ENCODE results near the gene KRTAP12-2. TPM values are rescaled to one million over a fixed set of nuclear protein-coding genes. Genes with fewer than 3 reads are reported as not detected.
"Not testable (repeated sequence)": the region's sequence is repeated elsewhere in the genome, so short reads cannot be mapped to it uniquely, and the experiment has no call there.

KRTAP12-2 gene
- total RNA-seq, 1 experiment from 2014 or later = not detected

DNA sequence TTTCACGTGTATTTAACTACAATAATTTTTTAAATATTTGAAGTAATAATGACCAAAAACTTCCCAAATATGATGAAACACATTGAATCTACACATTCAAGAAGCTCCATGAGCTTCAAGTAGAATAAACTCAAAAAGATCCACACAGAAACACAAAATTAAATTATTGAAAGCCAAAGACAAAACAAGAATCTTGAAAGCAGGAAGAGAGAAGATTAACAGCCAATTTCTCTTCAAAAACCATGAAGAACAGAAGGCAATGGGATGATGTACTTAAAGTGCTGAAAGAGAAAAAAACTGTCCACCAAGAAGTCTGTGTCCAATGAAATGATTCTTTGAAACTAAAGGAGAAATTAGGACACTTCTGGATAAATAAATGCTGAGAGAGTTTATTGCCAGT lies 34.7 kb downstream of the KRTAP12-2 start:
- DNase-seq (ENCODE audit: extremely low read depth, low read depth) = no peak

DNA sequence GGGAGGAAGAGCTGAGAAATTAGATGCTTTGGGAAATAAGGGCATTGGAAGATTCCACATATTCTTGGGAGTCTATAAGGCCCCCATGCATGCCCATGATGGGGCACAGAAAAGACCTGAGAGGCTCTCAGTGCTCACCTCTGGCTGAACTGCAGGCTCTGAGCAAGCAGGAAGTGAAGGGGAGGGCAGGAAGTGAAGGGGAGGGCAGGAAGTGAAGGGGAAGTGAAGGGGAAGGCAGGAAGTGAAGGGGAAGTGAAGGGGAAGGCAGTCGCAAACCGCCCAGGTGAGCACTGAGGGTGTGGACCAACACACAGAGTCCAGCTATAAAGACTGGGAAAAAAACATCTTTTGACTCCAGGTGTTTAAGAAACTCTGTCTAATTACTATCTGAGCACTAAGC lies 36.3 kb downstream of the KRTAP12-2 start:
- DNase-seq (ENCODE audit: extremely low read depth, low read depth) = no peak

DNA sequence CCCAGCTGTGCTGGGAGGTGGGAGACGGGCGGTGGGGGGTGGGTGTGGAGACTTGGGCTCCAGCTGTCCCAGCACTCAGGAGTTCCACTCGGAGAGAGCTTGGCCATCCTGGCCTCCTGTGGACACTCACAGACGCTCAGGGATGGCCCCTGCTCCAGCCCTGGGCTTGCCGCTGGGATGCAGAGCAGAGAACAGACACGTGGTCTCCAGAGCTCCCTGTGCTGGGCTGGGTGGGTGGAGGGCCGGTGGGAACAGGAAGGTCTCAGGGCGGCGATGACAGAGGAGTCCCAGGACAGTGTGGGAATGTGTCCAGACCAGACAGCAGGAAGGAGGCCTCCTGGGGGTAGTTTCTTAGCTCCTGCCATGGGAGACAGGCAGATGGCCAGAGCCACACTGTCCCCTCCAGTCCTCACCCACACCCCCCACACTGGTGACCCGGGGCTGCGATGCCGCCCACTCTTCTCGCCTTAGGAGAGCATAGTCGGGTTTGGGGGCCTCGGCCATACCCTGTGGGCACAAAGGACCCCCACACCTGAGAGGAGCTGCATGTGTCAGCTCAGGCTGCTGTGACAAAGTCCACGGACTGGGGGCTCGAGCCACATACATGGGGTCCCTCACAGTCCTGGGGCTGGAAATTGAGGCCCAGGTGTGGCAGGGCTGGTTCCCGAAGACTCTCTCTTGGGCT lies 37.9 kb downstream of the KRTAP12-2 start:
- no peak for DNase-seq (ENCODE audit: extremely low read depth, low read depth)

DNA sequence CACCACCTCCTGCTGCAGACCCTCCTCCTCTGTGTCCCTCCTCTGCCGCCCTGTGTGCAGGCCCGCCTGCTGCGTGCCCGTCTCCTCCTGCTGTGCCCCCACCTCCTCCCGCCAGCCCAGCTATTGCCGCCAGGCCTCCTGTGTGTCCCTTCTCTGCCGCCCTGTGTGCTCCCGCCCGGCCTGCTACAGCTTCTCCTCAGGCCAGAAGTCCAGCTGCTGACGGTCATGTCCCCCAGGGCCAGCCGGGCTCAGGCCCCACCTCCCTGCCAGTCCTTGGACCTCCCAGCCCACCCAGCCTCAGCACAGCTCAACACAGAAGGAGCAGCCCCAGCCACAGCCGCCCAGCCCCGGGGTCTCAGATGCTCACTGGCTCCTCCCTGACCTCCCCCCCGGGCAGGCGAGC lies 38.9 kb downstream of the KRTAP12-2 start:
- DNase-seq (ENCODE audit: extremely low read depth, low read depth) = not testable (repeated sequence)

DNA sequence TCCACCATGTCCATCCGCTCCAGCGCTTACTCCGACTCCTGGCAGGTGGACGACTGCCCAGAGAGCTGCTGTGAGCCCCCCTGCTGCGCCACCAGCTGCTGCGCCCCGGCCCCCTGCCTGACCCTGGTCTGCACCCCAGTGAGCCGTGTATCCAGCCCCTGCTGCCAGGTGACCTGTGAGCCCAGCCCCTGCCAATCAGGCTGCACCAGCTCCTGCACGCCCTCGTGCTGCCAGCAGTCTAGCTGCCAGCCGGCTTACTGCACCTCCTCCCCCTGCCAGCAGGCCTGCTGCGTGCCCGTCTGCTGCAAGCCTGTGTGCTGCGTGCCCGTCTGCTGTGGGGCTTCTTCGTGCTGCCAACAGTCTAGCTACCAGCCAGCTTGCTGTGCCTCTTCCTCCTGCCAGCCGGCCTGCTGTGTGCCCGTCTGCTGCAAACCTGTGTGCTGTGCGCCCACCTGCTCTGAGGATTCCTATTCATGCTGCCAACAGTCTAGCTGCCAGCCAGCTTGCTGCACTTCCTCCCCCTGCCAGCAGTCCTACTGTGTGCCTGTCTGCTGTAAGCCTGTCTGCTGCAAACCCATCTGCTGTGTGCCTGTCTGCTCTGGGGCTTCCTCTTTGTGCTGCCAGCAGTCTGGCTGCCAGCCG lies 39.4 kb downstream of the KRTAP12-2 start:
- DNase-seq (ENCODE audit: extremely low read depth, low read depth) = not testable (repeated sequence)

DNA sequence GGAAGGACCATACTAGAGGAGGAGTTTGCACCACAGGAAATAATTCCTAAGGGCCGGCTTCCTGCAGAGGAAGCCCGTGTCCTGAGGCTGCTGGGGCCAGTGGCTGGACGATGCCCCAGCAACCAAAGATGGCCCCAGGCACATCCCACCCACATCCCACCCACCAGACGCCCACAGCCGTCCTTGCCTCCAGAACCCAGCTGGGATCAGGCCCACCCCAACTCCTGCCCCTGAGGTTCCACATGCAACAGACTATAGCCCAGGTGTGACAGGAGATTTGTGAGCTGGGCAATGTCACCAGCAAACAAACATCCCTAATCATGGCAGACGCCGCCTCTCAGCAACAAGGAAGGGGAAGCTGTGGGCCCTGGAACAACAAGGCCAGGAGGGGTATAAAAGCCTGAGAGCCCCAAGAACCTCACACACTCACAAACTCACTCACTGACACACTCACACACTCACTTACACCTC lies 40.0 kb downstream of the KRTAP12-2 start, which contains the start of gene KRTAP10-9:
KRTAP10-9 (plus strand) TSS at position 421 of the 471 bp plus-strand sequence. CDS start 79 bp downstream, outside the sequence.
- DNase-seq (ENCODE audit: extremely low read depth, low read depth) = no peak

DNA sequence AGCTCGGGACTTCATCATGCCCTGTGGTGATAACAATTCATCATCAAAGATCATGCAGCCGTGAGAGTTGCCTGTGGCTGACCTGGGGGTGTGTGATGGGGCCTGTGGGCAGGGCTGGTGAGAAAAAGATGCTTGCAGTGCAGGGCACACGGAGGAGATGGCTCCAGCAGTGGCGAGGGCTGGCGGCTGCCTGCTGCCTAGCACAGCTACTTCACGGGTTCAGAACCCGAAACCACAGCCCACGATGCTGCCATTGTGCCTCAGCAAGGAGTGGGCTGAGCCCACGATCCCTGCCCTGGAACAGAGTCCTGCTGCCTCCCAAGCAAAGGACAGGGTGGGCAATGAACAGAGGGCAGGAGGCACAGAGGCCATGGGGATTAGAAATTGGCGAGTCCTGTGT lies 40.5 kb downstream of the KRTAP12-2 start:
- DNase-seq (ENCODE audit: extremely low read depth, low read depth) = no peak

DNA sequence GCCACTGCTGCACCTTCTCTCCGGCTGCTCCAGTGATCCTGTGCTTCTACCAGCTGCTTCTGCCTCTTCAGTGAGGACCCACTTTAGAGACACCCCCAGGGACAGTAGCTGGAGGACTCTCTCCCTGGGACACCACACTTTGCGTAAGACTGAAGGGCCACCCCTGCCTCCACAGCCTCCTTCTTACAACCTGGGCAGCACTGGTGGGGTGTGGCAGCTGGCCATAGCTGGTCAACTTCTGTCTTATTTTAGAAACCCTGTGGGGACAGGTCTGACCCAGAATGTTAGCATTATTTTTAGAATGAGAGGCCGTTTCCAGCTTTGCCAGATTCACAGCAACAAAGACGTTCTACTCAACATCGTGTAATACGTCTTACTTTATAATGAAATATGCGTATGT lies 41.0 kb downstream of the KRTAP12-2 start:
- no peak for DNase-seq (ENCODE audit: extremely low read depth, low read depth)

DNA sequence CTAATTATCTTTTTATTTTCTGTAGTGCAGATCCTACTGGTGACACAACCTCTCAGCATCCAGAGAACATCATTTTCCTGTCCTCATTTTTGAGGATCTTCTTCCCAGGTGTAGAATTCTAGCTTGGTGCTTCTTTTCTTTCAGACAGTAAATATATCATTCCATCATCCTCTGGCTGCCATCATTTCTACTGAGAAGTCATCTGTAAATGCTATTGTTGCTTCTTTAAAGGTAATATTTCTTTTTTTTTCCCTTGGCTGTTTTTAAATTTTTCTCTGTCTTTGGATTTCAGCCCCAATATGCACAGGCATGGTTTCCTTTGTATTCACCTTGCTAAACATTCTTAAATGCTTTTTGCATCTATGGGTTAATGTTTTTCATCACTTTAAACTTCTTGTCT lies 43.2 kb downstream of the KRTAP12-2 start:
- DNase-seq (ENCODE audit: extremely low read depth, low read depth) = no peak

DNA sequence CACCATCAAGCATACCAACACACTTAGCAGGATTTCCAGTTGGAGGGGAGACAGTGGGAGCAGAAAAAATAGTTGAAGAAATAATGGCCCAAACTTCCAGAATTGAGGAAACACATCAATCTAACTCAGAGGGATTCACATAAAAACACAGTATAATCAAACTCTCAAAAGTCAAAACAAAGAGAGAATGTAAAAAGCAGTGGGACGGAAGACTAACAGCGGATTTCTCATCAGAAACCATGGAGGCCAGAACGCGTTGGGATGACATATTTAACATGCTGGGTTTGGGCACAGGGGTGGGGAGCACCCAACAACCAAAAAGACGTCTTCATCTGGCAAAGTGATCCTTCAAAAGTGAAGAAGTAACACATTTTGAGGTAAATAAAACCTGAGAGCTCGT lies 46.8 kb downstream of the KRTAP12-2 start:
- no peak for DNase-seq (ENCODE audit: extremely low read depth, low read depth)

DNA sequence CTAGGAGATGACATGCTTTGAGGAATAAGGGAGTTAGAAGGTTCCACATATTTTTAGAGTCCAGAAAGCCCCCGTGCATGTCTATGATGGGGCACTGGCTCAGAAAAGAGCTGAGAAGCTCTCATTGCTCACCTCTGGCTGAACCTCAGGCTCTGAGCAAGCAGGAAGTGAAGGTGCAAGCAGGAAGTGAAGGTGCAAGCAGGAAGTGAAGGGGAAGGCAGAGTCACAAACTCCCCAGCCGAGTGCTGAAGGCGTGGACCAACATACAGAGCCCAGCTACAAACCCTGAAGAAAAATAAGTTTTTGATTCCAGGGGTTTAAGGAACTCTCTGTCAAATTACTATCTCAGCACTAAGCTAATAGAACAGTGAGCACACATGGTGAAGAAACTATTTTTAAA lies 47.8 kb downstream of the KRTAP12-2 start:
- DNase-seq (ENCODE audit: extremely low read depth, low read depth) = no peak

DNA sequence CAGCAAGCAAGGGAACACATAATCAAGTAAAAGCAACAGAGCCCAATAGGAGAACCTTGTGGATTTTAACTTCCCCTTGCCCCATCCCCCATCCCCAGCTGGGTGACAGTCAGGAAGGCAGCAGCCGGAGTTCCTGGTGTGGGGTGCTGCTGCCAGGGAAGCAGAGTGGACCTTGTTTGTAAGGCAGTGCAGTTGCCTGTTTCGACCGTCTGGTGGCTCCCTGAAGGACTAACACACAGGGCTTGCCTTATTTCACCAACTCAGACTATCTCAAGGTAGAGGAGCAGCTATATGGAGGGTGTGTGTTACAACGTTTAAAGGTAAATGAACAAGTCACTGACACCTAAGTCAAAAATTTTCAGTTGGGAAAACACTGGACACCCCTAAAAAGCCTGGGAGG lies 48.2 kb downstream of the KRTAP12-2 start:
- no peak for DNase-seq (ENCODE audit: extremely low read depth, low read depth)

DNA sequence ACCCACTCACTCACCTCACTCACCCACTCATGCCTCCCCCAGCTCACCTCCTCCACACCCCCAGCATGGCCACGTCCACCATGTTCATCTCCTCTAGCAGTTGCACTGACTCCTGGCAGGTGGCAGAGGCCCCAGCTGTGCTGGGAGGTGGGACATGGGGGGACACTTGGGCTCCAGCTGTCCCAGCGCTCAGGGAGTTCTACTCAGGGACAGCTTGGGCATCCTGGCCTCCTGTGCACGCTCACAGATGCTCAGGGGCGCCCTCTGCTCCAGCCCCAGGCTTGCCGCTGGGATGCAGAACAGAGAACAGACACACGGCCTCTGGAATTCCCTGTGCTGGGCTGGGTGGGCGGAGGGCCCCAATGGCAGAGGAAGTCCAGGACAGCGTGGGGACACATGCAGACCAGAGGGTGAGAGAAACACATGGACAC lies 49.6 kb downstream of the KRTAP12-2 start:
- no peak for DNase-seq (ENCODE audit: extremely low read depth, low read depth)

DNA sequence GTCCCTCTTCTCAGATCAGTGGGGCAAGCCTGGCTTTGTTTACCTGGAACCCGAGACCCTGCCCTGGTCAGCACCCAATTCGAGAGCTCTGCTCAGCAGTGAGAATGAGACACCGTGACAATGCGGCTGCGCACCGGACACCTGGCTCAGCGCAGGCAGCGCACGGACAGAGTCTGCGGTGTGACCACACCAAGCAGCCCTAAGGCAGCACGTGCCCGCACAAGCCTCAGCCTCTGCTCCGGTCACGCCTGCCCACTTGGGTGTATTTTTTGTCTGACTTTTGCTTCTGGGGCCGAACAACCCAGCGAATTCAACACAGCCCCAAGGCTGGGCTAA lies 50.2 kb downstream of the KRTAP12-2 start:
- no peak for DNase-seq (ENCODE audit: extremely low read depth, low read depth)

Small RNA genes within 50 kb of the gene (small RNA-seq; reads per million reads assigned to genes)
- 0 reads per million in 2 experiments for gene KRTAP12-6P

Other genes with a start within 250 kb of the KRTAP12-2 start
- 0.47 and 0.92 TPM in 2 replicates for gene LRRC3, start 211.4 kb downstream of the KRTAP12-2 start, total RNA-seq (2014; rRNA removed; shearing (Covaris generic))
- not detected in 2 replicates for gene KRTAP10-1, start 126.7 kb downstream of the KRTAP12-2 start, total RNA-seq (2014; rRNA removed; shearing (Covaris generic))
- gene KRTAP10-2, start 115.4 kb downstream of the KRTAP12-2 start, total RNA-seq (2014; rRNA removed; shearing (Covaris generic)) = not detected in 2 replicates
- gene KRTAP10-3, start 108.1 kb downstream of the KRTAP12-2 start, total RNA-seq (2014; rRNA removed; shearing (Covaris generic)) = not detected in 2 replicates
- not detected in 2 replicates for gene KRTAP10-4, start 93.2 kb downstream of the KRTAP12-2 start, total RNA-seq (2014; rRNA removed; shearing (Covaris generic))
- gene KRTAP10-5, start 86.3 kb downstream of the KRTAP12-2 start, total RNA-seq (2014; rRNA removed; shearing (Covaris generic)) = not detected in 2 replicates
- not detected in 2 replicates for gene KRTAP10-6, start 74.4 kb downstream of the KRTAP12-2 start, total RNA-seq (2014; rRNA removed; shearing (Covaris generic))
- gene KRTAP10-7, start 66.3 kb downstream of the KRTAP12-2 start, total RNA-seq (2014; rRNA removed; shearing (Covaris generic)) = not detected in 2 replicates
- gene KRTAP10-8, start 54.8 kb downstream of the KRTAP12-2 start, total RNA-seq (2014; rRNA removed; shearing (Covaris generic)) = not detected in 2 replicates
- not detected in 2 replicates for gene KRTAP10-9, start 39.8 kb downstream of the KRTAP12-2 start, total RNA-seq (2014; rRNA removed; shearing (Covaris generic))
- gene KRTAP10-10, start 29.6 kb downstream of the KRTAP12-2 start, total RNA-seq (2014; rRNA removed; shearing (Covaris generic)) = not detected in 2 replicates
- not detected in 2 replicates for gene KRTAP10-11, start 20.5 kb downstream of the KRTAP12-2 start, total RNA-seq (2014; rRNA removed; shearing (Covaris generic))
- not detected in 2 replicates for gene KRTAP12-4, start 12.3 kb downstream of the KRTAP12-2 start, total RNA-seq (2014; rRNA removed; shearing (Covaris generic))
- gene KRTAP12-3, start 9.0 kb downstream of the KRTAP12-2 start, total RNA-seq (2014; rRNA removed; shearing (Covaris generic)) = not detected in 2 replicates
- not detected in 2 replicates for gene KRTAP12-1, start 15.2 kb upstream of the KRTAP12-2 start, total RNA-seq (2014; rRNA removed; shearing (Covaris generic))
- not detected in 2 replicates for gene KRTAP10-12, start 30.2 kb upstream of the KRTAP12-2 start, total RNA-seq (2014; rRNA removed; shearing (Covaris generic))
- 0.02 TPM in 1 of 2 replicates, not detected in the other for gene TSPEAR, start 44.6 kb upstream of the KRTAP12-2 start, total RNA-seq (2014; rRNA removed; shearing (Covaris generic))
- 66.5 and 76.3 TPM in 2 replicates for gene UBE2G2, start 134.9 kb upstream of the KRTAP12-2 start, total RNA-seq (2014; rRNA removed; shearing (Covaris generic))
- 50.5 and 52.1 TPM in 2 replicates for gene SUMO3, start 151.1 kb upstream of the KRTAP12-2 start, total RNA-seq (2014; rRNA removed; shearing (Covaris generic))
- gene PTTG1IP, start 206.8 kb upstream of the KRTAP12-2 start, total RNA-seq (2014; rRNA removed; shearing (Covaris generic)) = 139 and 145 TPM in 2 replicates

Measured in NCI-H460 (cell line).